Right cardiac atrium (tissue), 5 donors: ENCODE measurements around the gene ATP2B3. TPM values are rescaled to one million over a fixed set of nuclear protein-coding genes. Genes with fewer than 3 reads are reported as not detected.

Experiments
- ATAC-seq, 2 donors: fragments of 200-7000 bp; cut with Tn5 transposase; one replicate each; pipeline versions ENCODE4 v1.8.0 to v1.9.1; 2020; ENCODE audit warnings: moderate library complexity in 2 of 2, mild to moderate bottlenecking in 1 of 2
- DNase-seq, 3 donors: peaks; one replicate each; pipeline ENCODE4 v3.0.0-alpha.2; 2020
- H3K27ac ChIP-seq: one replicate; pipeline ENCODE4 v1.5.1; 2013; ENCODE audit warnings: mild to moderate bottlenecking, low read length, control low read depth, moderate library complexity
- H3K27me3 ChIP-seq: one replicate; pipeline ENCODE4 v1.6.1; 2013; ENCODE audit not compliant: control insufficient read depth, insufficient read depth
- H3K4me1 ChIP-seq: one replicate; pipeline ENCODE4 v1.6.1; 2013; ENCODE audit warnings: low read length; ENCODE audit not compliant: control insufficient read depth, insufficient read depth
- H3K4me3 ChIP-seq: one replicate; pipeline ENCODE4 v1.5.1; 2013; ENCODE audit warnings: low read length, control low read depth
- H3K9me3 ChIP-seq: one replicate; pipeline ENCODE4 v1.6.1; 2013; ENCODE audit warnings: low read length; ENCODE audit not compliant: control insufficient read depth
- WGBS: extraction: QIAGEN DNeasy Blood & Tissue Kit; methylation state at CpG from one replicate; pipeline ENCODE4 v1.1.7; 2013; 5-methylcytosine and 5-hydroxymethylcytosine counted together
- intact Hi-C, 4 donors: fragments of 100-400 bp; cut with DNase I; formaldehyde crosslinking; loops; one replicate each; pipeline versions ENCODE4 v1.11.0 to v1.14.0; 2022 to 2023
- polyA plus RNA-seq: library from polyadenylated mRNA; stranded (reverse); fragments of 200-250 nt; gene quantifications from one replicate; pipeline ENCODE4 v1.2.3, GENCODE V29; 2013
- total RNA-seq, 4 donors: library from RNA; stranded (reverse); fragmentation: NEBNext Ultra II Directional; extraction: Animal tissue kit (Norgen Biotek cat#: 25700); gene quantifications; one replicate each; pipeline ENCODE4 v1.2.1, GENCODE V29; 2021
- donor health status: healthy with polysubstance abuse.
- donor health status: DM: no; HTN: yes; CAD: no.
- donor health status: DM: no; HTN: no; CAD: no.
- donor health status: DM: no; HTN: yes; CAD: no; lungs with severe emphysema.
- donor health status: DM: yes; HTN: yes; CAD: no.

ATP2B3 gene
- total and polyA plus RNA-seq, 5 donors, result under 0.01 TPM; not detected in 4

- ATAC-seq (no peak), DNase-seq (no peak)
- whole genome bisulfite sequencing, result 54% methylated on average over 4 of the region's 4 CpGs
- Histone ChIP-seq H3K9me3 (no peaks in the 10 kb centered on the region), H3K27me3 (no peaks in the 10 kb centered on the region), H3K27ac (no peak overlapping the region), H3K4me3 (no peak overlapping the region), H3K4me1 (no peaks in the 10 kb centered on the region)
- intact Hi-C loops, result no loop called here
Observed at GRCh38 chrX:153608806-153609205, 91.4 kb downstream of the ATP2B3 start.

- Histone ChIP-seq H3K9me3 (no peaks in the 10 kb centered on the region), H3K4me1 (no peaks in the 10 kb centered on the region), H3K27me3 (no peaks in the 10 kb centered on the region), H3K27ac (no peak overlapping the region), H3K4me3 (peak overlapping the region; percentile 35)
- peak; percentile 77 to 93 (median 92) for DNase-seq
- ATAC-seq, result peak; percentile 95 to 96
- WGBS, result 3% methylated on average over 56 of the region's 63 CpGs
- intact Hi-C loops, result loop anchor here in 1 of 4 donors (10.0 kb wide), 1 partner anchor 55 kb away; no protein-coding TSS in a partner anchor
Observed at GRCh38 chrX:153609917-153610835, 92.7 kb downstream of the ATP2B3 start.

GRCh38 chrX:153610836-153611213, 93.4 kb downstream of the ATP2B3 start:
- 71% methylated on average over 9 of the region's 9 CpGs for WGBS
- Histone ChIP-seq H3K4me1 (no peaks in the 10 kb centered on the region), H3K9me3 (no peaks in the 10 kb centered on the region), H3K27ac (no peak overlapping the region), H3K4me3 (no peak overlapping the region), H3K27me3 (no peaks in the 10 kb centered on the region)
- intact Hi-C loops, result loop anchor here in 1 of 4 donors (10.0 kb wide), 1 partner anchor 54 kb away; no protein-coding TSS in a partner anchor
- no peak for DNase-seq
- peak in 1 of 2 donors; percentile 5 for ATAC-seq

GRCh38 chrX:153611298-153612095, 94.1 kb downstream of the ATP2B3 start:
- DNase-seq (no peak), ATAC-seq (no peak)
- no peak overlapping the region for H3K4me3 ChIP-seq
- no peaks in the 10 kb centered on the region for H3K27me3 ChIP-seq
- WGBS, result 65% methylated on average over 14 of the region's 14 CpGs
- no peak overlapping the region for H3K27ac ChIP-seq
- H3K4me1 ChIP-seq, result no peaks in the 10 kb centered on the region
- no peaks in the 10 kb centered on the region for H3K9me3 ChIP-seq
- intact Hi-C loops, result loop anchor here in 1 of 4 donors (10.0 kb wide), 1 partner anchor 53 kb away; no protein-coding TSS in a partner anchor

GRCh38 chrX:153612413-153612812, 95.0 kb downstream of the ATP2B3 start:
- WGBS, result 82% methylated on average over 10 of the region's 10 CpGs
- DNase-seq (no peak), ATAC-seq (no peak)
- Histone ChIP-seq H3K4me1 (no peaks in the 10 kb centered on the region), H3K9me3 (no peaks in the 10 kb centered on the region), H3K27ac (no peak overlapping the region), H3K4me3 (no peak overlapping the region), H3K27me3 (no peaks in the 10 kb centered on the region)
- intact Hi-C loops, result loop anchor here in 1 of 4 donors (10.0 kb wide), 1 partner anchor 52 kb away; no protein-coding TSS in a partner anchor

- H3K9me3 ChIP-seq, result no peaks in the 10 kb centered on the region
- H3K4me1 ChIP-seq, result no peaks in the 10 kb centered on the region
- DNase-seq (no peak), ATAC-seq (no peak)
- no peak overlapping the region for H3K27ac ChIP-seq
- H3K4me3 ChIP-seq, result no peak overlapping the region
- 63% methylated on average over 6 of the region's 6 CpGs for WGBS
- intact Hi-C loops, result loop anchor here in 1 of 4 donors (10.0 kb wide), 1 partner anchor 50 kb away; no protein-coding TSS in a partner anchor
- H3K27me3 ChIP-seq, result no peaks in the 10 kb centered on the region
Observed at GRCh38 chrX:153614818-153615217, 97.4 kb downstream of the ATP2B3 start.

GRCh38 chrX:153620576-153620975, 103.1 kb downstream of the ATP2B3 start:
- ATAC-seq, result no peak
- intact Hi-C loops, result no loop called here
- Histone ChIP-seq H3K27ac (no peak overlapping the region), H3K4me3 (no peak overlapping the region), H3K4me1 (no peaks in the 10 kb centered on the region), H3K27me3 (no peaks in the 10 kb centered on the region), H3K9me3 (no peaks in the 10 kb centered on the region)
- 84% methylated on average over 5 of the region's 5 CpGs for WGBS
- DNase-seq, result no peak

- Histone ChIP-seq H3K4me1 (no peaks in the 10 kb centered on the region), H3K27ac (no peak overlapping the region), H3K27me3 (no peaks in the 10 kb centered on the region), H3K9me3 (no peaks in the 10 kb centered on the region), H3K4me3 (no peak overlapping the region)
- ATAC-seq (no peak), DNase-seq (no peak)
- intact Hi-C loops, result no loop called here
- WGBS, result 91% methylated on average over 27 of the region's 27 CpGs
Observed at GRCh38 chrX:153621949-153622598, 104.6 kb downstream of the ATP2B3 start.

GRCh38 chrX:153622661-153623309, 105.3 kb downstream of the ATP2B3 start:
- no peaks in the 10 kb centered on the region for H3K27me3 ChIP-seq
- no peak overlapping the region for H3K4me3 ChIP-seq
- WGBS, result 60% methylated on average over 17 of the region's 17 CpGs
- no peaks in the 10 kb centered on the region for H3K9me3 ChIP-seq
- H3K27ac ChIP-seq, result no peak overlapping the region
- no peak for DNase-seq
- ATAC-seq, result no peak
- intact Hi-C loops, result no loop called here
- no peaks in the 10 kb centered on the region for H3K4me1 ChIP-seq

- Histone ChIP-seq H3K4me1 (no peaks in the 10 kb centered on the region), H3K9me3 (no peaks in the 10 kb centered on the region), H3K27ac (no peak overlapping the region), H3K4me3 (no peak overlapping the region), H3K27me3 (no peaks in the 10 kb centered on the region)
- DNase-seq (no peak), ATAC-seq (no peak)
- 73% methylated on average over 16 of the region's 16 CpGs for WGBS
- intact Hi-C loops, result no loop called here
Observed at GRCh38 chrX:153623310-153624029, 106.0 kb downstream of the ATP2B3 start.
